CD4-positive, CD25-positive, alpha-beta regulatory T cell (primary cell): Measurements from ENCODE around the gene SULT4A1. TPM values are rescaled to one million over a fixed set of nuclear protein-coding genes. Genes with fewer than 3 reads are reported as not detected.

Experiments used
- ATAC-seq, 2 donors: fragments of 150-1000 bp; cut with Tn5 transposase; one replicate each; pipeline ENCODE4 v1.10.0; 2021; ENCODE audit warnings: low read depth in 2 of 2, moderate number of reproducible peaks in 2 of 2, moderate library complexity in 1 of 2
- DNase-seq, 3 donors: peaks; one replicate each; pipeline versions ENCODE4 v3.0.0 to v3.0.0-alpha.2; 2012 to 2022; ENCODE audit warnings: mixed read lengths in 1 of 3
- H3K27ac ChIP-seq: one replicate; pipeline ENCODE4 v1.7.0; 2013; ENCODE audit warnings: mild to moderate bottlenecking, low read length; ENCODE audit not compliant: insufficient read depth, poor library complexity, severe bottlenecking
- H3K27me3 ChIP-seq: one replicate; pipeline ENCODE4 v1.7.0; 2013; ENCODE audit warnings: low read length; ENCODE audit not compliant: control insufficient read depth, insufficient read depth
- H3K36me3 ChIP-seq: one replicate; pipeline ENCODE4 v1.7.0; 2013; ENCODE audit warnings: mild to moderate bottlenecking, low read length, moderate library complexity; ENCODE audit not compliant: control insufficient read depth, insufficient read depth
- H3K4me1 ChIP-seq: 2 replicates; pipeline ENCODE4 v1.7.0; 2013; ENCODE audit warnings: mild to moderate bottlenecking, low read length; ENCODE audit not compliant: insufficient read depth, control insufficient read depth, poor library complexity, severe bottlenecking
- H3K4me3 ChIP-seq: one replicate; pipeline ENCODE4 v1.7.0; 2013; ENCODE audit warnings: low read depth, mild to moderate bottlenecking, low read length, moderate library complexity
- H3K9me3 ChIP-seq, 2 experiments: 1 replicate in 1 of 2; 2 replicates in 1 of 2; pipeline ENCODE4 v1.7.0; 2013; ENCODE audit warnings: low read length in 2 of 2, mild to moderate bottlenecking in 1 of 2, moderate library complexity in 1 of 2; ENCODE audit not compliant: control insufficient read depth in 2 of 2
- H3K27ac Mint-ChIP-seq, 3 donors: one replicate each; pipeline ENCODE4 v1.8.0; 2020 to 2022; ENCODE audit warnings: mild to moderate bottlenecking in 3 of 3, mixed read lengths in 3 of 3, moderate library complexity in 2 of 3
- H3K27me3 Mint-ChIP-seq: one replicate; pipeline ENCODE4 v1.8.0; 2022; ENCODE audit warnings: mild to moderate bottlenecking, mixed read lengths
- H3K36me3 Mint-ChIP-seq: one replicate; pipeline ENCODE4 v1.8.0; 2020; ENCODE audit warnings: mixed read lengths
- H3K4me1 Mint-ChIP-seq, 4 donors: one replicate each; pipeline ENCODE4 v1.8.0; 2020 to 2022; ENCODE audit warnings: mixed read lengths in 4 of 4, mild to moderate bottlenecking in 1 of 4
- H3K4me3 Mint-ChIP-seq, 4 donors: one replicate each; pipeline ENCODE4 v1.8.0; 2020 to 2022; ENCODE audit warnings: mild to moderate bottlenecking in 4 of 4, mixed read lengths in 4 of 4, moderate library complexity in 3 of 4
- H3K9me3 Mint-ChIP-seq, 7 donors: one replicate each; pipeline ENCODE4 v1.8.0; 2020 to 2022; ENCODE audit warnings: mixed read lengths in 7 of 7, mild to moderate bottlenecking in 3 of 7, moderate library complexity in 2 of 7
- polyA plus RNA-seq, 4 donors: library from polyadenylated mRNA; unstranded; fragments of 300-500 nt; fragmentation: Illumina TruSeq; gene quantifications; one replicate each; pipeline ENCODE4 v1.2.3, GENCODE V29; 2021
- total RNA-seq: library from RNA; stranded (reverse); gene quantifications from one replicate; pipeline ENCODE4 v1.2.3, GENCODE V29; 2022

SULT4A1 gene
- total and polyA plus RNA-seq, 5 donors from 2014 or later = not detected

DNA sequence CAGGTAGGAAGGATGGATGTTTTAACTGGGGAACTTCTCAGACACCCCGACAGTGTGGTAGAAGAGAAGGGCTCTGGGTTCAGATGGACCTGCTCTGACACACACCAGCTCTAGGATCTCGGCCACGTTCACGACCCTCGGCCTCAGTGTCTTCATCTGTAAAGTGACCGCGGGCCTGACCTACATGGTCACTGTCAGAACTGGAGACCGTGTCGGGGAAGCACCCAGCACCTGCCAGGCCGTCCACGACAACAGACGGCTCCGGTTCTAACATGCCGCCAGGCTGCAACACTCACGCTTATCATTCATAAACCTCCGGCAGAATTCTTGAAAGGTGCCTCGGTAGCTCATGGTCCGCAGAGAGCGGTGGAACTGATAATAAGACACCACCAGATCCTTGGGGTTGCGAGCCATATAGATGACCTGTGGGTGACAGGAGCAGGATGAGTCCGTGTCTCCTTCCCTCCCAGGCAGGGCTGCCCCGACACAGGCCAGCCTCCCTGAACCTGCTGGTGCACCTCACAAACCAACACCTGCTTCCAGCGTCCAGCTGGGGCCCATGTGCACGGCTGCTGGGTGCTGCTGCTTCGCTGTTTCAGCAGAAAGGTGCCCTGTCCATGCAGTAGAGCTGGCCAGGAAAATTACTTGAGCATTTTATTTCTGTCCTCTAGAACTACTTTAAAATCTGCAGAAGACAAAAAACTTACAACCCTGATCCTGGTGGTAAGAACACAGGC, 23.6 kb downstream of the SULT4A1 start:
- no peaks in the 10 kb centered on the region for H3K36me3 Mint-ChIP-seq
- no peak for DNase-seq
- no peak overlapping the region for H3K27ac Mint-ChIP-seq
- H3K27me3 Mint-ChIP-seq = no peaks in the 10 kb centered on the region
- no peaks in the 10 kb centered on the region for H3K9me3 Mint-ChIP-seq
- no peaks in the 10 kb centered on the region for H3K4me1 Mint-ChIP-seq
- H3K4me1 ChIP-seq = no peaks in the 10 kb centered on the region
- no peak overlapping the region for H3K27ac ChIP-seq
- H3K4me3 ChIP-seq = no peak overlapping the region
- ATAC-seq = no peak
- H3K4me3 Mint-ChIP-seq = no peak overlapping the region
- no peaks in the 10 kb centered on the region for H3K36me3 ChIP-seq
- H3K9me3 ChIP-seq = no peaks in the 10 kb centered on the region
- H3K27me3 ChIP-seq = no peaks in the 10 kb centered on the region

DNA sequence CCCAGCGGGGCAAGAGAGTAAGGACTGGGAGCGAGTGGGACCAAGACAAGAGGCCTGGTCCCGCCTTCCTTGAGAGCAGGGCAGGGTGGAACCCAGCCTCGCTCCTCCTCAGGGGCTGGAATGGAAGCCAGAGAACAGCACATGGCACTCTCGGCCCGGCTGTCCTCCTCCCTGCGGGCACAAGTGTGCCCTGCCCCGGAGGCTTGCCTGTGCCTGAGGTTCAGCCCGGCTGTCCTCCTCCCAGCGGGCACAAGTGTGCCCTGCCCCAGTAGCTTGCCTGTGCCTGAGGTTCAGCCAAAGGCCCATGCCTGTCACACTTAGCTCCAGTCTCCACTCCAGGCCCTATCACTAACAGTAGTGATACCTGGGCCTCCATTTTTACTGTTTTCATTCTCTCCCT, 24.2 kb downstream of the SULT4A1 start:
- Mint-ChIP-seq H3K27me3 (no peaks in the 10 kb centered on the region), H3K4me3 (no peak overlapping the region), H3K36me3 (no peaks in the 10 kb centered on the region), H3K4me1 (no peaks in the 10 kb centered on the region), H3K9me3 (no peaks in the 10 kb centered on the region), H3K27ac (no peak overlapping the region)
- Histone ChIP-seq H3K36me3 (no peaks in the 10 kb centered on the region), H3K4me1 (no peaks in the 10 kb centered on the region), H3K27me3 (no peaks in the 10 kb centered on the region), H3K27ac (no peak overlapping the region), H3K9me3 (no peaks in the 10 kb centered on the region), H3K4me3 (no peak overlapping the region)
- DNase-seq = no peak
- no peak for ATAC-seq

DNA sequence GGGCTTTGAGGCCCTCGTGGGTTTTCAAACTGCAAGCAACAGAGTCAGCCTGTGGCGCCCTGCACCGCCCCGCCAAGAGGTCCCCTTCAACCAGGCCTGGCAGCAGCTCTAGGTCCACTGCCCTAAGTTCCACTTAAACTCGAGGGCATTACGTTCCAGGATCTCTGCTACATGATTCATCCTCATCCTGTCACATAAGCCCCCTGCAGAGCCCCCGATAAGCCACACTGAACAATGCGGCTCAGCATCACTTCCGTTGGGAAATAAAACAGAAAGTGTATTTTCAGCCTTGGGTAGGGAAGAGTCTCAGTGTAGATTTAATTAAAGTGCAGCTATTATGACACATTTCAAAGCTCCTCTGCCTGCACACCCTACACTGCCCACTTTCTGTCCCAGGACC, 24.6 kb downstream of the SULT4A1 start:
- Histone ChIP-seq H3K36me3 (no peaks in the 10 kb centered on the region), H3K9me3 (no peaks in the 10 kb centered on the region), H3K27me3 (no peaks in the 10 kb centered on the region), H3K4me3 (no peak overlapping the region), H3K27ac (no peak overlapping the region), H3K4me1 (no peaks in the 10 kb centered on the region)
- no peaks in the 10 kb centered on the region for H3K36me3 Mint-ChIP-seq
- DNase-seq (no peak), ATAC-seq (no peak)
- no peaks in the 10 kb centered on the region for H3K4me1 Mint-ChIP-seq
- no peaks in the 10 kb centered on the region for H3K27me3 Mint-ChIP-seq
- no peaks in the 10 kb centered on the region for H3K9me3 Mint-ChIP-seq
- no peak overlapping the region for H3K4me3 Mint-ChIP-seq
- H3K27ac Mint-ChIP-seq = no peak overlapping the region

DNA sequence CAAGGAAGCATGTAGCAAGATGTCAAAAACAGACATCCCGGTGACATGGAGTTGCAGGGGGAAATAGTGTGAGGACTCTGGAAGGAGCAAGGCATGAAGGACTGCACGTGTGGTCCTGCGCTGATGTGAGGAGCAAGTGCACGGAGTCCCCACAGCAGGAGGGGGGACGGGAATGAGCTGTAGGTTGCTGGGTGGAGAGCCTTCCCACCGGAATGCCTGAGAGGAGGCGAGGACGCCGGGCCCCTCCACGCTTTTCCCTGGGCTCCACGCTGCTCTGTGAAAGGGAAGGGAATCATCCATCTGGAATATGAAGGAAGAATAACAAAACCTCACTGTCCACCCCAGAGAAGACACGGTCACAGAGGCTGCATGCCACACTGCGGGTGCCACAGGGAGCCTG, 26.6 kb downstream of the SULT4A1 start:
- Mint-ChIP-seq H3K27me3 (peaks cover 5% of the 10 kb centered on the region), H3K4me3 (no peak overlapping the region), H3K4me1 (no peaks in the 10 kb centered on the region), H3K27ac (no peak overlapping the region), H3K9me3 (no peaks in the 10 kb centered on the region), H3K36me3 (no peaks in the 10 kb centered on the region)
- no peak for ATAC-seq
- H3K36me3 ChIP-seq = no peaks in the 10 kb centered on the region
- H3K27ac ChIP-seq = no peak overlapping the region
- no peak overlapping the region for H3K4me3 ChIP-seq
- no peaks in the 10 kb centered on the region for H3K27me3 ChIP-seq
- H3K9me3 ChIP-seq = no peaks in the 10 kb centered on the region
- H3K4me1 ChIP-seq = no peaks in the 10 kb centered on the region
- DNase-seq = no peak

DNA sequence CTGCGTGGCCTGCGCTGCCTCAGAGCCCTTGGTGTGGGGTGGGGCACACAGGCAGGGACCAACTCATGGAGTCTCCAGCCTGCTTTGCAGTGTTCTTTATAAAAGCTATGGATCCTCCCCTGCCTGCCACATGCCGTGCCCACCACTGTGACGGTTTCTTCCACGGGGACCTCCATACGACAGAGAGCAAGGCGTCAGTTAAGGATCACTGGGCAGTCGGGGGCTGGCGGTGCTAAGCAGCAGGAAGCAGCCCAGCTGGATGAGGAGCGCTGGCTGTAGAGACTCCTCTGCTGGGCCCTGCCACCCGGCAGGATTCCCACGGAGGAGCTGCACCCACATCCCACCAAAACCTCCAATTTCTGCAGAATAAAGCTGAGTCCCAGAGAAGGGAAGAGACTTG, 27.1 kb downstream of the SULT4A1 start:
- no peaks in the 10 kb centered on the region for H3K27me3 ChIP-seq
- DNase-seq = no peak
- Mint-ChIP-seq H3K27me3 (peaks cover 5% of the 10 kb centered on the region), H3K36me3 (no peaks in the 10 kb centered on the region), H3K9me3 (no peaks in the 10 kb centered on the region), H3K27ac (no peak overlapping the region), H3K4me3 (no peak overlapping the region), H3K4me1 (no peaks in the 10 kb centered on the region)
- H3K9me3 ChIP-seq = no peaks in the 10 kb centered on the region
- no peak overlapping the region for H3K4me3 ChIP-seq
- H3K27ac ChIP-seq = no peak overlapping the region
- ATAC-seq = no peak
- H3K4me1 ChIP-seq = no peaks in the 10 kb centered on the region
- H3K36me3 ChIP-seq = no peaks in the 10 kb centered on the region

DNA sequence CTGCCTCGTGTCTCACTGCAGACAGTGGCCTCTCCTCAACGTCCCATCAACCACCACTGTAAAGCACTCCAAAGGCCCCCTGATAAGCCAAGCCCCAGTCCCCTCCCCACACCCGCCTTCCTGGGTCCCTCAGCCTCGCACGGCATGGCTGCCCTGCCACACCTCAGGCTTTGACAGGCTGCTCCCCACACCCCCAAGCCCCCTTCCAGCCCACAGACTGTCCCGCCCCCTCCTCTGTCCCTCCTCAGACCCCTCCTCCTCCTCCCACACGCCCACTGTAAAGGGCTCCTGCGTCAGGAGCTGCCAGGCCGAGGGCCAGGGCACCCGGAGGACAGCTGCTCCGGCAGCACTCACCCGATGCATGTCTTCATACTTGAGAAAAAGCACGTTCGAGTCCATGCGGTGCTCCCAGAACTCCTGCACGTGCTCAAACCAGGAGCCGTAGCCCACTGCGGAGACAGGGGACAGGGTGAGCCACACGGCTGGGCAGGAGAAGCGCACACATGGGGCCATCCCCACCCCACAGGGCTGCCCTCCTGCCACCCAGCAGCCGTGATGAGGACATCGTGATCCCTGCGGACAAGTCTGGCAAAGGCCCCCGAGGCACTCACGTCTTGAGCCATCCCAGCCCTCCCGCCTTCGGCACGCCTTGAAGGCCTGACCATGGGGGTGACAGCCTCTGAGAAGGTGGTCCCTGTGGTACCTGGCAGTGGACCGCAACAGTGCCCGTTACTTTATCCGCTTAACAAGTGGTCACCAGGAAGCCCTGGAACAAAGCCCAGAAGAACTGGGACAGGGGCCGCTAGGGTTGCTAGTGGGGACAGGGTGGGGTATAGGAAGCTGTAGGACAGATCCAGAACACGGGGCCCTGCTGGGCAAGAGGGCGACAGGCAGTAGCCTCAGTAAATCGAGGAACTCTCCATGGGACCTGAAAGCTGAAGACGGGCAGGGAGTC, 28.8 kb downstream of the SULT4A1 start:
- H3K9me3 ChIP-seq = no peaks in the 10 kb centered on the region
- DNase-seq = no peak
- H3K27ac ChIP-seq = no peak overlapping the region
- H3K9me3 Mint-ChIP-seq = peaks cover 0 to 2% (median 0%) of the 10 kb centered on the region in 7 donors
- H3K36me3 Mint-ChIP-seq = no peaks in the 10 kb centered on the region
- H3K4me3 ChIP-seq = no peak overlapping the region
- H3K27ac Mint-ChIP-seq = no peak overlapping the region
- no peak for ATAC-seq
- no peaks in the 10 kb centered on the region for H3K36me3 ChIP-seq
- H3K4me1 Mint-ChIP-seq = no peaks in the 10 kb centered on the region
- no peaks in the 10 kb centered on the region for H3K27me3 ChIP-seq
- no peak overlapping the region for H3K4me3 Mint-ChIP-seq
- H3K4me1 ChIP-seq = no peaks in the 10 kb centered on the region
- H3K27me3 Mint-ChIP-seq = peaks cover 7% of the 10 kb centered on the region

DNA sequence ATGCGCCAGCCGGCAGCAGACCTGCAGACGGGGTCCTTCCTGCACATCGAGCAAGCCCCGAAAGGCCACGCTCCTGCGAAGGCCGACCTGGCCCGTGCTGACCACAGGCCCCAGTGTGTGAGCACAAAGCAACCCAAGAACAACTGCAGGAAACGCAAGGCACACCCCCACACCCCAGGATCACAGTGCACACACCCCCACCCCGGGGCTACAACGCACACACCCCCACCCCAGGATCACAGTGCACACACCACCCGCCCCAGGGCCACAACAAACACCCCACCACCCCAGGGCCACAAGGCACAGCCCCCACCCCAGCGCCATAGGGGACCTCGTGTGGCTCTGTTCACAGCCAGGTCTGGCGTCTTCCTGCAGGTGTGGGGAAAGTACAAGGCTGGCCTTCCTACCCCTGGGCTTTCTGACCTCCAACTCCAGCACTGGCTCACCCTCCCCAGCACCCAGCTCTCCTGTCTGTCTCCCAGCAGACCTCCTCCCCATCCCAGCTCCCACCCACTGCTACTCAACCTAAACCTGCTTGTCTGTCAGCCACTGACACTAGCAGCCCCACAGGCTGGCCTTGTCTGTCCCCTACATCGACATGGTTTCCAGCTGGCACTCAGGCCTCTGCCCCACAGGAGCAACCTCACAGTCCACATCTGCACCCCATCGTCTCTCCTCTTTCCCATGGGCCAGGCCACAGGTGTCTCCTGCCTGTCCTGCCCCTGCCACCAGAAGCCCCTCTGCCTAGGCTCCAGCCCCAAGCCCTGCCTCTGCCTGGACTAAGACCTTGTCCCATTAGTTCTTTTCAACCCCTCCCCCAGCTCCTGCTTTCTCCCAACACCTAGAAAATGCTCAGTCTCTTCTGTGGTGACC, 29.7 kb downstream of the SULT4A1 start:
- H3K9me3 Mint-ChIP-seq = peaks cover 0 to 2% (median 0%) of the 10 kb centered on the region in 7 donors

More for the DNA sequence above, 29.7 kb downstream of the SULT4A1 start:
- H3K36me3 Mint-ChIP-seq = no peaks in the 10 kb centered on the region
- H3K27me3 Mint-ChIP-seq = peaks cover 9% of the 10 kb centered on the region
- no peak overlapping the region for H3K27ac Mint-ChIP-seq
- Histone ChIP-seq H3K27ac (no peak overlapping the region), H3K36me3 (no peaks in the 10 kb centered on the region), H3K4me3 (no peak overlapping the region), H3K4me1 (no peaks in the 10 kb centered on the region), H3K27me3 (no peaks in the 10 kb centered on the region), H3K9me3 (no peaks in the 10 kb centered on the region)
- DNase-seq (no peak), ATAC-seq (no peak)
- no peaks in the 10 kb centered on the region for H3K4me1 Mint-ChIP-seq
- H3K4me3 Mint-ChIP-seq = no peak overlapping the region
